Parathyroid adenoma (tissue), 2 donors: Measurements from ENCODE around the gene TJAP1.
"Not testable (repeated sequence)": the region's sequence is repeated elsewhere in the genome, so short reads cannot be mapped to it uniquely, and the experiment has no call there.

ENCODE experiments used
- H2AFZ ChIP-seq: fragments of 300-600 bp; sonication (generic); one replicate; pipeline ENCODE4 v1.7.0; 2017; ENCODE audit warnings: antibody characterized with exemption, mild to moderate bottlenecking
- H3K27ac ChIP-seq: fragments of 300-600 bp; sonication (generic); one replicate; pipeline ENCODE4 v1.7.0; 2017
- H3K27me3 ChIP-seq: fragments of 300-600 bp; sonication (generic); one replicate; pipeline ENCODE4 v1.7.0; 2017; ENCODE audit warnings: low read length; ENCODE audit not compliant: control insufficient read depth, insufficient read depth
- H3K36me3 ChIP-seq: fragments of 300-600 bp; sonication (generic); one replicate; pipeline ENCODE4 v1.7.0; 2017; ENCODE audit warnings: low read length; ENCODE audit not compliant: control insufficient read depth, insufficient read depth
- H3K4me1 ChIP-seq: fragments of 300-600 bp; sonication (generic); one replicate; pipeline ENCODE4 v1.7.0; 2017; ENCODE audit warnings: control low read depth
- H3K4me2 ChIP-seq: fragments of 300-600 bp; sonication (generic); one replicate; pipeline ENCODE4 v1.7.0; 2017; ENCODE audit warnings: low read length
- H3K4me3 ChIP-seq: fragments of 300-600 bp; sonication (generic); one replicate; pipeline ENCODE4 v1.7.0; 2017; ENCODE audit warnings: low read depth, low read length
- H3K79me2 ChIP-seq: fragments of 300-600 bp; sonication (generic); one replicate; pipeline ENCODE4 v1.7.0; 2017; ENCODE audit warnings: control low read depth
- H3K9ac ChIP-seq: fragments of 300-600 bp; sonication (generic); one replicate; pipeline ENCODE4 v1.7.0; 2017; ENCODE audit warnings: mild to moderate bottlenecking
- H3K9me3 ChIP-seq: fragments of 300-600 bp; sonication (generic); one replicate; pipeline ENCODE4 v1.7.0; 2017; ENCODE audit warnings: low read length; ENCODE audit not compliant: control insufficient read depth
- TF ChIP-seq, protein P1 (sequence below): fragments of 300-600 bp; sonication (generic); IDR thresholded peaks from one replicate; pipeline ENCODE4 v1.7.0; 2017; ENCODE audit warnings: antibody characterized with exemption, mild to moderate bottlenecking
- donor health status: primary hyperparathyroidism.

TJAP1 gene

DNA sequence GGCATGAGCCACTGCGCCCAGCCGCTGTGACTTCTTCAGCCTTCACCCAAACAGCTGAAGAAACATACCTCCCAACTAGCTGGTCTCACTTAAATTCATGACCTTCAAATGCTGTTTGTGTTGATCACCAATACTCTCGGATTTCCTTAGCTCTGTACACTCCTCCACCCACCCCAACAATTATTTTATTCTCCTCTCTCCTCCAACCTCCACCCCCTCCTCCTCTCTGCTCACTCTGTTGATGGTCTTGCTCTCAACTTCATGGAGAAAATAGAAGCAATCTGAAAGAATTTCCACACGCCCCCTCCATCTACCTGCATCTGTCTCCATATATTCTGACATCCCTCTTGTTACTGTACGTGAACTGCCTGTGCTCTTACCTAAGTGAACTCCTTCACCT lies 15.4 kb upstream of the TJAP1 start:
- Histone ChIP-seq H3K27me3 (no peaks in the 10 kb centered on the region), H3K9me3 (no peaks in the 10 kb centered on the region), H3K4me3 (no peak overlapping the region), H2AFZ (no peak overlapping the region), H3K27ac (no peak overlapping the region), H3K4me2 (no peak overlapping the region), H3K36me3 (no peaks in the 10 kb centered on the region), H3K79me2 (no peaks in the 10 kb centered on the region), H3K4me1 (no peaks in the 10 kb centered on the region), H3K9ac (no peak overlapping the region)
- TF ChIP-seq, protein P1, sequence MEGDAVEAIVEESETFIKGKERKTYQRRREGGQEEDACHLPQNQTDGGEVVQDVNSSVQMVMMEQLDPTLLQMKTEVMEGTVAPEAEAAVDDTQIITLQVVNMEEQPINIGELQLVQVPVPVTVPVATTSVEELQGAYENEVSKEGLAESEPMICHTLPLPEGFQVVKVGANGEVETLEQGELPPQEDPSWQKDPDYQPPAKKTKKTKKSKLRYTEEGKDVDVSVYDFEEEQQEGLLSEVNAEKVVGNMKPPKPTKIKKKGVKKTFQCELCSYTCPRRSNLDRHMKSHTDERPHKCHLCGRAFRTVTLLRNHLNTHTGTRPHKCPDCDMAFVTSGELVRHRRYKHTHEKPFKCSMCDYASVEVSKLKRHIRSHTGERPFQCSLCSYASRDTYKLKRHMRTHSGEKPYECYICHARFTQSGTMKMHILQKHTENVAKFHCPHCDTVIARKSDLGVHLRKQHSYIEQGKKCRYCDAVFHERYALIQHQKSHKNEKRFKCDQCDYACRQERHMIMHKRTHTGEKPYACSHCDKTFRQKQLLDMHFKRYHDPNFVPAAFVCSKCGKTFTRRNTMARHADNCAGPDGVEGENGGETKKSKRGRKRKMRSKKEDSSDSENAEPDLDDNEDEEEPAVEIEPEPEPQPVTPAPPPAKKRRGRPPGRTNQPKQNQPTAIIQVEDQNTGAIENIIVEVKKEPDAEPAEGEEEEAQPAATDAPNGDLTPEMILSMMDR: no peak

DNA sequence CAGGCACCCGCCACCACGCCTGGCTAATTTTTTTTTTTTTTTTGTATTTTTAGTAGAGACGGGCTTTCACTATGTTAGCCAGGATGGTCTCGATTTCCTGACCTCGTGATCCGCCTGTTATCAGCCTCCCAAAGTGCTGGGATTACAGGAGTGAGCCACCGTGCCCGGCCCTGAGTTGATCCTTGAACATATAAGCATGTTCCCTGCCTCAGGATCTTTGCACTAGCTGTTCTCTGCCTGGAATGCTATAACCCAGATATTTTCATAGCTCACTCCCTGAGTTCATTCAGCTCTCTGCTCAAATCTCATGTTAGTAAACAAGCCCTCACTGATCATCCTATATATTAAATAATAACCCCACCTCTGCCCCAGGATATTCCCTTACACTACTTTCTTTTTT lies 13.0 kb upstream of the TJAP1 start:
- Histone ChIP-seq H3K4me2 (no peak overlapping the region), H2AFZ (no peak overlapping the region), H3K4me1 (no peaks in the 10 kb centered on the region), H3K9ac (no peak overlapping the region), H3K79me2 (no peaks in the 10 kb centered on the region), H3K4me3 (no peak overlapping the region), H3K27ac (no peak overlapping the region), H3K36me3 (no peaks in the 10 kb centered on the region), H3K9me3 (no peaks in the 10 kb centered on the region), H3K27me3 (no peaks in the 10 kb centered on the region)
- TF ChIP-seq, protein P1: no peak

- Histone ChIP-seq H3K36me3 (no peaks in the 10 kb centered on the region), H3K4me1 (no peaks in the 10 kb centered on the region)
These were observed 11.4 kb upstream of the TJAP1 start for GRCh38 chr6:43465948-43466347.

GRCh38 chr6:43467265-43467664 lies 10.1 kb upstream of the TJAP1 start:
- H3K79me2 ChIP-seq, H2AFZ ChIP-seq, H3K9me3 ChIP-seq, H3K4me2 ChIP-seq, H3K36me3 ChIP-seq, H3K4me3 ChIP-seq, H3K27ac ChIP-seq, H3K4me1 ChIP-seq, H3K9ac ChIP-seq, H3K27me3 ChIP-seq: not testable (repeated sequence)

More at GRCh38 chr6:43465948-43466347, 11.4 kb upstream of the TJAP1 start:
- Histone ChIP-seq H3K27me3 (no peaks in the 10 kb centered on the region), H2AFZ (no peak overlapping the region), H3K27ac (no peak overlapping the region), H3K9ac (no peak overlapping the region), H3K4me3 (no peak overlapping the region), H3K79me2 (no peaks in the 10 kb centered on the region), H3K4me2 (no peak overlapping the region), H3K9me3 (no peaks in the 10 kb centered on the region)
- TF ChIP-seq, protein P1: no peak

GRCh38 chr6:43467752-43468151 lies 9.6 kb upstream of the TJAP1 start:
- Histone ChIP-seq H3K4me3 (no peak overlapping the region), H3K4me1 (no peaks in the 10 kb centered on the region), H2AFZ (no peak overlapping the region), H3K27me3 (no peaks in the 10 kb centered on the region), H3K9ac (no peak overlapping the region), H3K36me3 (no peaks in the 10 kb centered on the region), H3K79me2 (no peaks in the 10 kb centered on the region), H3K27ac (no peak overlapping the region), H3K9me3 (no peaks in the 10 kb centered on the region), H3K4me2 (no peak overlapping the region)
- TF ChIP-seq, protein P1: no peak
